ENCODE data around the gene BACE2. TPM values are rescaled to one million over a fixed set of nuclear protein-coding genes. Genes with fewer than 3 reads are reported as not detected.

The BACE2 gene
- total and polyA plus RNA-seq, 2 donors (not counting 3 experiments of a cell fraction or from before 2014, with no cell fraction given): 113 to 184 TPM

GRCh38 chr21:41180752-41181151 is 12.8 kb downstream of the BACE2 start:
- dilution Hi-C loops (cut with MboI; ENCODE audit: extremely low pct_ligation_motif_present, low sequenced_read_pairs): no loop called here
- no peaks in the 10 kb centered on the region for H3K4me1 ChIP-seq (ENCODE audit: control insufficient read depth, extremely low read depth, insufficient read depth, low read length)
- BruUV-seq (replicated peaks): no TSS peak
- FAIRE-seq (no peak), DNase-seq (ENCODE audit: low read depth, low spot score) (no peak)
- ChIA-PET CTCF (interaction anchor here (4.6 kb wide), 1 partner anchor 9 kb away, joined by 18 read pairs; no protein-coding TSS in a partner anchor), POLR2A (interaction anchor here (0.6 kb wide), 1 partner anchor 1499 kb away, joined by 3 read pairs; no protein-coding TSS in a partner anchor)
- no peaks in the 10 kb centered on the region for H3K9me3 ChIP-seq (replicated peaks; ENCODE audit: control insufficient read depth, insufficient read depth, low read length)
- H3K9ac ChIP-seq (replicated peaks; ENCODE audit: extremely low read depth, insufficient read depth, low read length): no peak overlapping the region
- no peaks in the 10 kb centered on the region for H3K9me1 ChIP-seq (replicated peaks; ENCODE audit: control insufficient read depth, extremely low read depth, insufficient read depth, low read length)
- intact Hi-C loops (cut with micrococcal nuclease): no loop called here
- H3K27ac ChIP-seq (ENCODE audit: insufficient read depth, low read depth, low read length): no peak overlapping the region
- no peaks in the 10 kb centered on the region for H3K36me3 ChIP-seq (ENCODE audit: control insufficient read depth in 2 of 2, extremely low read depth in 1 of 2, insufficient read depth in 2 of 2, low read length in 2 of 2)
- peaks cover 4% of the 10 kb centered on the region for H4K20me1 ChIP-seq (replicated peaks; ENCODE audit: control insufficient read depth, extremely low read depth, insufficient read depth, low read length)
- H3K27me3 ChIP-seq (ENCODE audit: control insufficient read depth in 2 of 2, insufficient read depth in 2 of 2, low read length in 2 of 2): no peaks in the 10 kb centered on the region
- H3K79me2 ChIP-seq (ENCODE audit: control insufficient read depth, insufficient read depth, low read length): peaks cover 19% of the 10 kb centered on the region
- H2AFZ ChIP-seq (ENCODE audit: low read depth, low read length): no peak overlapping the region
- H3K4me3 ChIP-seq (replicated peaks in 1 of 3; ENCODE audit: insufficient read depth in 1 of 3, low read depth in 1 of 3, low read length in 3 of 3): no peak overlapping the region
- H3K4me2 ChIP-seq (ENCODE audit: insufficient read depth, low read length): no peak overlapping the region
- no peak for TF ChIP-seq JUN (IDR thresholded peaks at IDR 0.05; ENCODE audit: borderline replicate concordance, insufficient read depth, insufficient read length, low read depth)
- TF ChIP-seq CTCF (IDR thresholded peaks at IDR 0.05; ENCODE audit: extremely low read depth in 1 of 2, insufficient read depth in 1 of 2, low read depth in 1 of 2, low read length in 2 of 2): no peak
- no peak for TF ChIP-seq POLR2A (IDR thresholded peaks at IDR 0.05; ENCODE audit: low read depth, low read length)
- no peak for TF ChIP-seq MYC (IDR thresholded peaks at IDR 0.05; ENCODE audit: low read depth, low read length)
- TF ChIP-seq FOS (IDR thresholded peaks at IDR 0.05; ENCODE audit: borderline replicate concordance, insufficient read depth, low read length): no peak
- no peak for TF ChIP-seq POLR2AphosphoS5 (IDR thresholded peaks at IDR 0.05; ENCODE audit: insufficient read depth, low read depth, low read length)
- no peak for TF ChIP-seq MAX (IDR thresholded peaks at IDR 0.05; ENCODE audit: insufficient read depth, insufficient read length)
- TF ChIP-seq GATA2 (IDR thresholded peaks at IDR 0.05; ENCODE audit: insufficient read depth, insufficient read length, low read depth, low read length): no peak
- TF ChIP-seq EZH2 (IDR thresholded peaks at IDR 0.05; ENCODE audit: borderline replicate concordance, low read depth, low read length, severe bottlenecking): no peak
